B cell (primary cell): ENCODE measurements around the gene GDF7.

Experiments used
- EZH2 ChIP-seq: IDR thresholded peaks from 2 replicates; pipeline ENCODE4 v1.6.1; 2012; ENCODE audit warnings: borderline replicate concordance, low read depth, mild to moderate bottlenecking, moderate library complexity, low read length; ENCODE audit not compliant: insufficient read depth, poor library complexity, severe bottlenecking
- TF ChIP-seq, protein P1 (sequence below): fragments of 200-600 bp; IDR thresholded peaks from one replicate; pipeline ENCODE4 v1.8.0; 2022; ENCODE audit warnings: antibody characterized with exemption, mild to moderate bottlenecking

DNA sequence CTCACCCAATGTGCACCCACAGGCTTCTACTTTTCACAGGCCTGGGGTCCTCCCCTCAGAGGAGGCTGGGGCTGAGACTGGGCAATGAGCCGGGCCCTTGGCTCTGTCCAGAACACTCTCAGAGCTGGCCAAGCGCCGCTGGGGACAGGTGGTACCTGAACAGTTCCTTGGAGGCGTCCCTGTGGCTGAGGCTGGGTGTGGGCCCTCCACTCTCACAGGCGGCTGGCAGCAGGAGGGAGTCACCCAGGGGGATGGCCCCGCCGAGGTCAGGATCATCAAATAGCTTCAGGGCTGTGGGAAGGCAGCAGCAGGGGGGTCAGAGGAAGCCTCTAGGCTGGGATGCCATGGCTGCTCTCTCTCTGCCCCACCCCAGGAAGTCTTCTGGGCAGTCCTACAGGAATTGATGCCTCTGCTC lies 43.2 kb upstream of the GDF7 start:
- TF ChIP-seq EZH2, result no peak
- TF ChIP-seq, protein P1, sequence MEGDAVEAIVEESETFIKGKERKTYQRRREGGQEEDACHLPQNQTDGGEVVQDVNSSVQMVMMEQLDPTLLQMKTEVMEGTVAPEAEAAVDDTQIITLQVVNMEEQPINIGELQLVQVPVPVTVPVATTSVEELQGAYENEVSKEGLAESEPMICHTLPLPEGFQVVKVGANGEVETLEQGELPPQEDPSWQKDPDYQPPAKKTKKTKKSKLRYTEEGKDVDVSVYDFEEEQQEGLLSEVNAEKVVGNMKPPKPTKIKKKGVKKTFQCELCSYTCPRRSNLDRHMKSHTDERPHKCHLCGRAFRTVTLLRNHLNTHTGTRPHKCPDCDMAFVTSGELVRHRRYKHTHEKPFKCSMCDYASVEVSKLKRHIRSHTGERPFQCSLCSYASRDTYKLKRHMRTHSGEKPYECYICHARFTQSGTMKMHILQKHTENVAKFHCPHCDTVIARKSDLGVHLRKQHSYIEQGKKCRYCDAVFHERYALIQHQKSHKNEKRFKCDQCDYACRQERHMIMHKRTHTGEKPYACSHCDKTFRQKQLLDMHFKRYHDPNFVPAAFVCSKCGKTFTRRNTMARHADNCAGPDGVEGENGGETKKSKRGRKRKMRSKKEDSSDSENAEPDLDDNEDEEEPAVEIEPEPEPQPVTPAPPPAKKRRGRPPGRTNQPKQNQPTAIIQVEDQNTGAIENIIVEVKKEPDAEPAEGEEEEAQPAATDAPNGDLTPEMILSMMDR, result no peak
